Measurements from ENCODE around the gene POLR2E.

DNA sequence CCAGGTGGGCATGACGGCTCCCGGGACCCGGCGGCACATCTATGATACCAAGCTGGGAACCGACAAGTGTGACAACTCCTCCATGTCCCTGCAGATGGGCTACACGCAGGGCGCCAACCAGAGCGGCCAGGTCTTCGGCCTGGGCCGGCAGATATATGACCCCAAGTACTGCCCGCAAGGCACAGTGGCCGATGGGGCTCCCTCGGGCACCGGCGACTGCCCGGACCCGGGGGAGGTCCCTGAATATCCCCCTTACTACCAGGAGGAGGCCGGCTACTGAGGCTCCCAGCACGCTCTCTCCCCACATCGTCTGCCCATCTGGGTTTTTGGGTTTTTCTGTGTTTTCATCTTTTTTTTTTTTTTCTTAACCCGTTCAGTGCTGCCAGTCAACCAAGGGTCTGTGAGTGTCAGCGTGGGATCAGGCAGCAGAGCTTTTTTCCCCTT, 57.5 kb downstream of the POLR2E start:
- TF ChIP-seq POLR2A (IDR thresholded peaks at IDR 0.05): no peak
- TF ChIP-seq, protein P1, sequence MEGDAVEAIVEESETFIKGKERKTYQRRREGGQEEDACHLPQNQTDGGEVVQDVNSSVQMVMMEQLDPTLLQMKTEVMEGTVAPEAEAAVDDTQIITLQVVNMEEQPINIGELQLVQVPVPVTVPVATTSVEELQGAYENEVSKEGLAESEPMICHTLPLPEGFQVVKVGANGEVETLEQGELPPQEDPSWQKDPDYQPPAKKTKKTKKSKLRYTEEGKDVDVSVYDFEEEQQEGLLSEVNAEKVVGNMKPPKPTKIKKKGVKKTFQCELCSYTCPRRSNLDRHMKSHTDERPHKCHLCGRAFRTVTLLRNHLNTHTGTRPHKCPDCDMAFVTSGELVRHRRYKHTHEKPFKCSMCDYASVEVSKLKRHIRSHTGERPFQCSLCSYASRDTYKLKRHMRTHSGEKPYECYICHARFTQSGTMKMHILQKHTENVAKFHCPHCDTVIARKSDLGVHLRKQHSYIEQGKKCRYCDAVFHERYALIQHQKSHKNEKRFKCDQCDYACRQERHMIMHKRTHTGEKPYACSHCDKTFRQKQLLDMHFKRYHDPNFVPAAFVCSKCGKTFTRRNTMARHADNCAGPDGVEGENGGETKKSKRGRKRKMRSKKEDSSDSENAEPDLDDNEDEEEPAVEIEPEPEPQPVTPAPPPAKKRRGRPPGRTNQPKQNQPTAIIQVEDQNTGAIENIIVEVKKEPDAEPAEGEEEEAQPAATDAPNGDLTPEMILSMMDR (IDR thresholded peaks at IDR 0.05 in 4 of 5, conservative IDR thresholded peaks at IDR 0.05 in 1 of 5): no peak
